ENCODE measurements around the gene ANKRD9.

GRCh38 chr14:102523200-102523568, 13.6 kb upstream of the ANKRD9 start:
- no peak for TF ChIP-seq CTCF (IDR thresholded peaks at IDR 0.05; ENCODE audit: poor library complexity, severe bottlenecking)
- no peak for TF ChIP-seq EP300 (conservative IDR thresholded peaks at IDR 0.05; ENCODE audit: poor library complexity, severe bottlenecking)
- no peak for TF ChIP-seq POLR2AphosphoS5 (IDR thresholded peaks at IDR 0.05)

All from neural cell (in vitro differentiated cells).